PC-9 (cell line): Measurements from ENCODE around the gene SIK2.

Experiments used
- CTCF ChIP-seq: fragments of 200-600 bp; sonication (generic); conservative IDR thresholded peaks from 2 replicates; pipeline ENCODE4 v1.6.1; 2017; ENCODE audit warnings: mixed run types, antibody characterized with exemption, mild to moderate bottlenecking, moderate library complexity
- EZH2 ChIP-seq: fragments of 200-600 bp; sonication (generic); IDR thresholded peaks from 2 replicates; pipeline ENCODE4 v1.8.0; 2017; ENCODE audit warnings: antibody characterized with exemption, low read depth

- no peak for TF ChIP-seq CTCF
- no peak for TF ChIP-seq EZH2
Measured at GRCh38 chr11:111557425-111558111, 44.7 kb upstream of the SIK2 start.
